NCI-H128 (cell line): ENCODE results near the gene CHST9.
"Not testable (repeated sequence)": the region's sequence is repeated elsewhere in the genome, so short reads cannot be mapped to it uniquely, and the experiment has no call there.

Source experiments
- DNase-seq: peaks from one replicate; lab custom pipeline; 2025; ENCODE audit not compliant: unreplicated experiment; lab: John Stamatoyannopoulos, UW

The CHST9 gene

GRCh38 chr18:27185025-27185763 is at the start of gene CHST9:
Gene CHST9 (minus strand): TSS chr18:27185308. CDS start chr18:27142809, 42,499 bp downstream.
- no peak for DNase-seq

GRCh38 chr18:27232355-27232754 is 47.2 kb upstream of the CHST9 start:
- not testable (repeated sequence) for DNase-seq

GRCh38 chr18:27231671-27232070 is 46.6 kb upstream of the CHST9 start:
- DNase-seq = not testable (repeated sequence)

- not testable (repeated sequence) for DNase-seq
Observed at GRCh38 chr18:27231221-27231620, 46.1 kb upstream of the CHST9 start.

- no peak for DNase-seq
Observed at GRCh38 chr18:27227721-27228120, 42.6 kb upstream of the CHST9 start.

GRCh38 chr18:27226556-27227075 is 41.5 kb upstream of the CHST9 start:
- DNase-seq = no peak

- DNase-seq = no peak
Observed at GRCh38 chr18:27225947-27226481, 40.9 kb upstream of the CHST9 start.

GRCh38 chr18:27223526-27224291 is 38.6 kb upstream of the CHST9 start:
- no peak for DNase-seq

- no peak for DNase-seq
Observed at GRCh38 chr18:27214831-27215230, 29.7 kb upstream of the CHST9 start.

- no peak for DNase-seq
Observed at GRCh38 chr18:27213123-27213717, 28.1 kb upstream of the CHST9 start.

- no peak for DNase-seq
Observed at GRCh38 chr18:27211569-27211968, 26.5 kb upstream of the CHST9 start.

- no peak for DNase-seq
Observed at GRCh38 chr18:27206411-27206810, 21.3 kb upstream of the CHST9 start.

GRCh38 chr18:27202741-27203140 is 17.6 kb upstream of the CHST9 start:
- no peak for DNase-seq

- no peak for DNase-seq
Observed at GRCh38 chr18:27198036-27198435, 12.9 kb upstream of the CHST9 start.

- DNase-seq = no peak
Observed at GRCh38 chr18:27188309-27188708, 3.2 kb upstream of the CHST9 start.

- no peak for DNase-seq
Observed at GRCh38 chr18:27185897-27186296, 789 bp upstream of the CHST9 start.

- no peak for DNase-seq
Observed at GRCh38 chr18:27184115-27185024, 738 bp downstream of the CHST9 start.

GRCh38 chr18:27181726-27182125 is 3.4 kb downstream of the CHST9 start:
- DNase-seq = no peak

- DNase-seq = no peak
Observed at GRCh38 chr18:27178424-27178823, 6.7 kb downstream of the CHST9 start.

- DNase-seq = no peak
Observed at GRCh38 chr18:27175914-27176313, 9.2 kb downstream of the CHST9 start.
